GF-D8 (cell line): ENCODE data around the gene MEGF10.

Experiments used
- DNase-seq: peaks from one replicate; lab custom pipeline; 2025; lab: John Stamatoyannopoulos, UW

The MEGF10 gene

DNA sequence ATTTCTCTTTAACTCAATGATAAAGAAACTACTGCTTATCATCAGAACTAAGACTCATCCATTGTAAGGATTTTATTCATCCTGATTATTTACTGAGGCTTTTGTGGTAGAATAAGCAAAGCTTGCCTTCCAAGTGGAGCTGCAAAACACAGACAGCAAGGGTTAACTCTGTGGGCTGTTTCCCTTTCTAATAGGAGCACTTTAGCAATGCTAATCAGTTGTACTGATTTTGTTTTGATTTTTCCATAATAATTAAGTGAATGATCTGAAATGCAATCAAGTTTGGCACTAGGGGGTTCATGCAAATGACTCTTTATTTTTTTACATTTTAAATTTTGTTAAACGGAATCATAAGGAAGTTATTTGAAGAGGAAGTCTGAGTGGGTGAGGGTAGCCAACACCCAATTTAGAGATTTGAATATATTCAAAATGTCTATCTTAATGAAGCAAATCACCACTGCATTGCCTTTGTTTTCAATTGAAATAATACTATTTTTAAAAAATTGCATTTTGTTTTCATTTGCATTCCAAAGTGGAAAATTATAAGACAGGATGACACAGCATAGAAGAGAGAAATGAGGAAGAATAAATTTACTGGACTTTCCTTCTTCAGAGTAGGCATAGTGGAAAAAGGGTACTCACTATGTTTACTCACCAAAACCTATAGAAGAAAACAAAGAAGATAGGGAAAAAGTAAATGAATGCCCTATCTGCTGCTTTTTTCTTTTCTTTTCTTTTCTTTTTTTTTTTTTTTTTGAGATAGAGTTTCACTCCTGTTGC lies 36.6 kb downstream of the MEGF10 start:
- no peak for DNase-seq

DNA sequence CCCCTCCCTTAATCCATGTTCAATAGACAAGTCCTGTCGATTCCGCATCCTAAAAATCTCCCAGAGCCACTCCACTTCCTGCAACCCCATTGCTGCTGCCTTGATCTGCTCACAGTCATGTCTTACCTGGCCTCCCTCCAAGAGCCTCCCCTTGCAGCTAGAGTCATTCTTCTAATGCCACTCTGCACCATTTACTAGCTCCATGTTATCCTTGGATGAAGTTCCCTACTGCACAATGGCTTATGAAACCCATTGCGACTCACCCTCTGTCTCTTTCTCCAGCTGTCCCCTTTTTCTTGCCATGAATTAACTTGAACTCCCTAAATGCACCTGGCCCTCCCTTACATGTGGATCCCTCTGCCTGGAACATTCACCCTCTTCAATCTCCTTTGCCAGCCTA lies 39.5 kb downstream of the MEGF10 start:
- DNase-seq = no peak

DNA sequence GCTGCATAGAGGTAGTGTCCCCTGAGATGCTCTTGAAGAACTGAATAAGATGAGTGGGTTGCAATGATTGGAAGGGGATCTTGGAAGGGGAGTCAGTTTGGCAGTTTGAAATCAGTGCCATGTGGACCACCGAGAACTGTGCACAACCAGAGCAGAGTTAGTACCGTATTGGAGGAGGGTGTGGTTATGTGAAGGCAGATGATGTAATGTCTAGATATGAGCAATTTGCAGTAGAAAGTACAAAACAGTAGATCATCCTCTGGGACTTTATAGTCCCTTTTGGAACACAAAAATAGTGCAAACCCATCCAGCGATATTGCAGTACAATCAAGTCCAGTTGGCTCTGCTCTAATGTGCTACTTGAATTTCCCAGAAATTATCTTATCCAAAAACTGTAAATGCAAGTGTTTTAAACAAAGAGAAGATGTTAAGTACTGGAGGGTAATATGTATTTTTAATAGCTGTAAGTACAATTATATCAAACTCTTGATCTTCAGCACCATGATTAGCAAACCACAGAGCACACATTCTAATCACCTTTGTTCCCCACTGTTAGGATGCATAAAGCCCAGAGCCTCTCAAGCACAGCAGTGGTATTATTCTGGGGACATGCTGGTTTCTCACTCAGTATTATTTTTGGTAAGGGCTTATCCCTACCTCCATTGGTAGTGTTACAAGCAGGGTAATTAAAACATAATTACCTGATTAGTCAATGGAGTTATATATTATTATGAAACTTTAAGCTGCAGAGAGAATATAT lies 41.5 kb downstream of the MEGF10 start:
- no peak for DNase-seq

DNA sequence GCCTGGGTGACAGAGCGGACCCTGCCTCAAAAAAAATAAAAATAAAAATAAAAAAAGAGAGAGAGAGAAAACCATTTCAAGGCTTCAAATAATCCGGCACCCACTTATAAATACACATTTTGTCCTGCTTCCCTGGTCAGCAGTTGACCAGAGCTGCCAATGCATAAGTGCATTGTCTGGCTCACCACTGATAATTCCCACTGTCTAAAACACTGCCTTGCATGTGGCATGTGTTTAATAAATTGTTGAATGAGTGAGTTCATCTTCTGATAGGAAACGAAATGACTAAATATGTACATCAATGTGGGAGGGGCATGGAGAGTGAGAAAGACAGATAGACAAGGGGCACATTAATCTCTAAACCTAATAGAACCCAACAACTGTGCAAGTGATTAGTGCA lies 42.9 kb downstream of the MEGF10 start:
- no peak for DNase-seq

DNA sequence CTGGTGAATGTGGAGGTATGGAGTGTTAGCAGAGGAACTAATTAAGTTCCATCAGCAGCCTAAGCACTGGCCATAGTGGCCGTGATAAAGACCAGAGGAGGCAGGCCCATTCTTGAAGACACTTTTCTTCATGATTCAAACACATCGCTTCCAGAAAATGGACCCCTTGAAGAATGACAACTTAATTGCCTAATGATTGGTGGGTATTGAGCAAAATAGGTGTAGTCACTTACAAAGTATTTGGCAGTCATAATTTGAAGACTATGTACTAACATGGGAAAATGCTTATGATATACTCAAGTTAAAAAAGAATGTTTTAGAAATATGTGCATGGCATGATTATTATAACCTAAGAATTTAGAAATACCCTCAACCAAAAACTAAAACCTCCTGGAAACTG lies 44.8 kb downstream of the MEGF10 start:
- no peak for DNase-seq

DNA sequence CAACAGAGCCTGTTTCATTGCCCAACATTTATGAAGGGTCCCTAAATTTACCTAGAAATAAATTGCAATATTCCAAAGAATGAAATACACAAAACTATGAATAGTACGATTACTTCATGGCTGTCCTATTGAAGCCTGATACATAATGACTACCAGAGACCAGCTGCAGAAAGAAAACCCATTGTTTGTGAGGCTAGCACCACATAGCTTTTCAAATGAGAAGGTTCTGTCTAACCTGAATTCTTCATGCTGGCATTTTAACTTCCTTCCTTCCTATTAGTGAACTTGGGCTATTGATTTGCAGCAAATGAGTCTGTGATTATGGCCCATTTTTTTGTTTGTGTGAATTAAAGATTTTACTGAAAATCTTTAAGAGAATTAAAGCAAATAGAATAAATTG lies 47.3 kb downstream of the MEGF10 start:
- DNase-seq = no peak

DNA sequence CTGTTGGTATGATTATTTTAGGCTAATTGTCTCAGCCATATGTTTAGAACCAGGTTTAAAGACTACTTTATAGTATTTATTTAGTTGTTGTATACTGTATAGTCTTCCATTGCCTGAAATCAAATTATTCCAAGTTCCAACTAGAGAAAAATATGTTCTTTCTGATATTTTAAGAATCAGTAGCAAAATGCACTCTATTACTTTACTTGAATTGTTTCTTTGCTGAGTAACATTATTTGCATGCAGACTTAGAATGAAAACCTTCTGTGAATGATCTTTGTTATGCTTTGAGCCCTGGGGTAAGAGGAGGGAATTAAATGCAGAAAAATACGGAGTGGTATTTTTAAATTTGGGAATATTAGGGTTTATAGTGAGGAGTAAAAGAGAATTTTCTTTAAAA lies 47.9 kb downstream of the MEGF10 start:
- no peak for DNase-seq

DNA sequence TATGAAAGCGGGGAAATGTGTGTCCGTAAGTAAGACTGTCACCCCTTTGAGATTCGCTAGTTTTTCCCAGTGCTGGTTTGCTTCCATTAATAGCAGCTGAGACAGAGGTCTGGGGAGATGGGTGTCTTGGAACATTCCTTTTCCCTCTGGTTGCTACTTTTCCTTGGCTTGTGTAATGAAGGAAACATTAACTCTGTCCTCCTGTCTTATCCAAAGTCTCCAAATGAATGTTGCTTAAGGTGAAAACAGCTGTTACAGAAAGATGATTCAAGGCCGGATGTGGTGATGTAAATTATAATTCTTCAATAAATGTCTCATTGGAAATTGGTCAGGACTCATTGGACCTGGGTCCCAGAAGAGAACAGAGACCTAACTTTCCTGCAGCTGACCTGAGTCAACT lies 50.0 kb downstream of the MEGF10 start:
- no peak for DNase-seq

DNA sequence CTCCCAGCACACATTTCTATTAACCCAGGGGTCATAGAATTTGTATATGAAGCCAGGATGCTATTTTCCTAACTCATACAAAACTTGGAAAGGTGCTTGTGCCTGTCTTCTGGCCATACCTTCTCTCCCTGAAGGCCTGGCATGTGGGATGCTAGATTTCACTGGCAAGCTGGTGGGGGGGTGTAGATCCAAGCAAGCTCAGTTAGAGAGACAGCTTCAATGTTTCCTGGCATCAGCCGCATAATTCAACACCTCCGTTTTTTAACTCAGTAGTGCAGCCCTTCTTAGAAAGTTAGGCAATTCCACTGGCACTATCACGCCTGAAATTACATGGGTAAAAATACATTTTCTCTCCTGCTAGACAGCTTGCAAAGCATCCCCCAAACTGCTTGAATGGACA lies 51.8 kb downstream of the MEGF10 start:
- no peak for DNase-seq

DNA sequence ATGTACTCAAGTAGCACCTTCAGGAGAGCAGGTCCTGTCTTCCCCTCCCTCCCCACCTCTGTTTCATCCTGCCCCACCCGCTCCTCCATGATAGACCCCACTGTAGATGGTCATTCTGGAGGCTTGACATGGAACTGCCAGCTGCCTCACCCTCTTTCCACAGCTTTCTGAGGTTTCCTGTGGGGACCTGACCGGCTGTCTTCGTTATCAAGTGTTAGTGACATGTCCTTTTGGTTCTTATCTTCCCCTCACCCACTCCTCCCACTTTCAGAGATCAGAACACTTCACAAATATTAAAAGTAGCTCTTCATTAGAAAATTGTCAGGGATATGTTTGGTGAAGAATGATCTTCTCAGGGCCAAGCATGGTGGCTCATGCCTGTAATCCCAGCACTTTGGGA lies 52.7 kb downstream of the MEGF10 start:
- no peak for DNase-seq

DNA sequence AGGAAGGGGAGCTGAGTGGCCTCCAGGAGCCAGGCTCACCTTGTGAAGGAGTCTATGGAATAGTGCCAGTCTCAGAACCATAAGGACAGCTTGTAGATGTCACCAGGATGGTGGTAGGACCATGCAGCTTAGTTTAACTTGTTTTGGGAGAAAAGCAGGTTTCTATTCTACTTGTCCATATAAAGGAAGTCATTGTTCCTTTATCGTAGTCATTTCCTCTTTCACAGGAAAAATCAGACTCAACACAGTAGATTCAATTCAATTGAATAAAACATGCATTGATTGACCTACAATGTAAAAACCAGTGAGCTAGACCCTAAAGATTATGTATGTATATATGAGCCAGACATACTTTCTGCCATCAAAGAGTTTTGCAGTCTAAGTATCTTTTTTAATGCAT lies 53.3 kb downstream of the MEGF10 start:
- no peak for DNase-seq

DNA sequence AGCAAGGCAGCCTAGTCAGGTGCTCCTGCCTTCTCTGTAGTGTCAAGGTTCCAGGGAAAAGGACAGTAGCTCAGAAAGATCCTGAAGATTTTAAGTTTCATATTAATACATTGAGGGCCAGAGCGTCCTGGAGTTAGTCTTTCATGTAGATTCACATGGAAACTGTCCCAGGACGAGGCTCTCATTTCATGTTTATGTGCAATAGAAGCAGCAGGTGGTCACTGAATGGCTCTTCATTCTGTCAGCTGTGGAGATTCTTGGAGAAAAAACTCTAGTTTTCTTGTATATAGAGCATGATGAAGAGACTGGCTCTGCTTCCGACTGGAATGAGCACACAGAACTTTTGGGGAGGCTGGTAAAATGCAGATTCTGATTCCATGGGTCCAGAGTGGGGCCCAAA lies 54.3 kb downstream of the MEGF10 start:
- no peak for DNase-seq

DNA sequence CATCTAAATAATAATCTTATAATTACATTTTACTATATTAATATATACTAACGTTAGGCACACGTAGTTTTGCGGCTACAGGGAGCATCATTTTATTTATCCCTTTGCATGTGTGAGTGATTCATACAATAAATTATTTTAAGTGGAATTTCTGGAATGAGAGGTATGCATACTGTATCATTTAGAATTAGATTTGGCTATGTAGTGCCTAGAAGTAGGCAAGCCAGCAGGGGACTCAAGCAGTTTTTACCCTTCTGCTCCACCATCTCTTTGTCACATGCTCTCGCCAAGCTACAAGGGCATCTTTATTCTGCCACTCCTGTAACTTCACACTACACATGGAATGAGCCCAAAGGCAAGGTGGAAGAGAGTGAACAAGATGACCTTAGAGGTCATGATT lies 60.8 kb downstream of the MEGF10 start:
- no peak for DNase-seq

DNA sequence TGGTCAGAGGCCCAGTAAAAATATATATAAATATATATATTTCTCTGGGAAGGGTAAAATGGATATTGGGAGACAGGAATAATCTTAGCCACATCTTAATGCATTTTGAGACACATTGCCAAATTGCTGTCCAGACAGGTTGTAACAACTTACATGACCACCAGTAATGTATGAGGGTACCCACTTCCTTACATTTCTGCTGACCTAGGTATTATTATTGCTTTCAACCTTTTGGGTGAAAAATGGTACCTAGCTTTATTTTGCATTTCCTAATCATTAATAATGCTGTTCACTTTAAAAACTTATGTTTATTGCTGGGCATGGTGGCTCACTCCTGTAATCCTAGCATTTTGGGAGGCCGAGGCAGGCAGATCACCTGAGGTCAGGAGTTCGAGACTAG lies 61.5 kb downstream of the MEGF10 start:
- DNase-seq = no peak

DNA sequence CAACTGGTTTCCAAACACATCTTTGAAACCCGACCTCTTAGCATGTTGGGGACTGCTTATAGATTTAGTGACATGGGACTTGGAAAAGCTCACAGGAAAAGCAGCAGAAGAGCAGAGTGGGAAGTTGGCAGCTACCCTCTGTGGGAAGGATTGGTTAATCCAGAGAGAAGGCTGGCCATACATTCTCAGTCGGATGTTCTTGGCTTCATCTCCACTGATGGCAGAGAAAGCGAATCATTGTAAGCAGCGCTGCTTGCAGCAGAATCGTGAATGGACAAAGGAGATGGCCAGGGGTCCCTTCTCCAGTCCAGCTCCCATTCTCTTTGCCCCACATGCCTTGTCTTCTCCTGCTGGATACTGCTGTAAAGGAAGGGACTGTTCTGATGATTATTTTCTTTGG lies 62.7 kb downstream of the MEGF10 start:
- no peak for DNase-seq

DNA sequence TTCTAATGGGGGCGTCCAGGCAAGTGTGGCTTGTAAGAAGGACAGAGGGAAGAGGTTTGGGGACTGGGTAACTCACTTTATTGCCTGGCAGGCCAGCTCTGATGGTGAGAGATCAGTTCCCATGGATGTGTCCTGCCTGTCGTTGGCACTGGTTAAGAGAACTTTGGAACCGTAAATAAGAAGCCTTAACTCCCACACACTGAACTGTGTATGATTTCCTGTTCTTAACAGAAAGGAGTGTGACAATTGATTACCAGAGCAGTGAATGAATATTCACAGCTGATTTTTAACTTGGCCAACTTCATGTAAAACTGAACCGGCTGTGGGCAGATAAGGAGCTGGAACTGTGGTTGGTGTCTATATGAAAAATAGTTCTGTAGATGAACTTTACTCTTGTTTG lies 63.2 kb downstream of the MEGF10 start:
- no peak for DNase-seq

DNA sequence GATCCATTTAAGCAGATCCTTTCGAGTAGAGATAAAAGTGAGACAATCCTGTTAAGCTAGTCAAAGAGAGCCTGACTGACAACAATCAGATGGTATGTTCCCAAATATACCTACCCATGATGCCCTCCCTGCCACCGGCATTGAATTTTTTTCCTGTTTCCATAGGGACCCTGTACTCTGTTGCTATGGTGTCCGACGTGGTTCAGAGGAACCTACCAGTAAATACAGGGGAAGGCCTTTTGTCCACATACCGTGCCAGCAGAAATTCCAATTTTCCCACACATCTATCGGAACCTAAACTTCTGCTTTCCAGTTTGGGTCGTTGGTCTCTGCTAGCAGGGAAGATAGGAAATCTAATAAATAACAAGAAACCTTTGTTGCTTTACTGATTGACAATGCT lies 64.7 kb downstream of the MEGF10 start:
- no peak for DNase-seq

DNA sequence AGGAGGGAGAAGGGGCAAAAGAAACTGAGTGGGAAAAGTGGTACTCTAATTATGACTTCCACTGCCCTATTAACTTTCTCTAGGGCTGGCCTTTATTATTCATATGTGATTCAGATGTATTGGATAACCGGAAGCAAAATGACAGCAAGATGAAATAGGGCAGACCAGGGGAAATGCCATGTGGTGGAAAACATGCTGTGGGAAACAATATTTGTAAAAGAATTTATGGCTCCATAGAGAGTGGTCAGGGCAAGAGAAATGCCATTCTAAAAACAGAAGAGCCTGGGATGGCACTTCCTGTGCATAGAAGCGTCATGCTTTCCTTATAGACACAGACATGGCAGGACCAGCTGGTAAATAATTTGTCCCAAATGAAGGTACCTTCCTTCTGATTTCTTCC lies 67.7 kb downstream of the MEGF10 start:
- no peak for DNase-seq

DNA sequence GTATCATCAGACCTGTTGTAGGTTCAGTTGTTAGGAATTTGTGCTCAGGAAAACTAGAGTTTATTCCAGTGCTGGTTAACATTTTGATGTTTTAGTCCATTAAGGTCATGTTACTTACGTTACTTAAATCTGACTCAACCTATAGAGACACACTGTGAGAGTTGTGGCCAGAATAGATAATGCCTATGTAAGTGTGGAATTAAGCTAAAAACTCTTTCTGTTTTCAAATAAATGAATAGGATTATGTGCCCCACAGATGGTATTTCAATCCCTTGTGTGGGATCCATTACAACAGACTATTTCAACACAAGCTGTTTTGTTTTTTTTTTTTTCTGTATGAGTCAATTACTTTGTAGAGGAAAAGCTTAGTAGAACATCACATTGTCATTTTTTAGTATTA lies 68.1 kb downstream of the MEGF10 start:
- no peak for DNase-seq

DNA sequence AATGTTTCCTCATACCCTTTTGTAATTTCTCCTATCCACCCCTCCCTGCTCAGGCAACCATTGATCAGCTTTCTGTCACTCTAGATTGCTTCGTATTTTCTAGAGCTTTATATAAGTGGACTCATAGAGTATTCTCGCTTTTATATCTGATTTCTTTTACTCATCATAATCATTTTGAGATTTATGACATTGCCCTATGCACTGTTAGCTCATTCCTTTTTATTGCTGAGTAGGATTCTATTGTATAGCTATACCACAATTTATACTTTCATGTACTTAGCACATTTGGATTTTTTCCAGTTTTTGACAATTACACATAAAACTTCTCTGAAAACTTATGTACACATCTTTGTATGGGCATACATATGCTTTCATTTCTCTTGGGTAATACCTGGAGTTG lies 68.9 kb downstream of the MEGF10 start:
- DNase-seq = no peak

DNA sequence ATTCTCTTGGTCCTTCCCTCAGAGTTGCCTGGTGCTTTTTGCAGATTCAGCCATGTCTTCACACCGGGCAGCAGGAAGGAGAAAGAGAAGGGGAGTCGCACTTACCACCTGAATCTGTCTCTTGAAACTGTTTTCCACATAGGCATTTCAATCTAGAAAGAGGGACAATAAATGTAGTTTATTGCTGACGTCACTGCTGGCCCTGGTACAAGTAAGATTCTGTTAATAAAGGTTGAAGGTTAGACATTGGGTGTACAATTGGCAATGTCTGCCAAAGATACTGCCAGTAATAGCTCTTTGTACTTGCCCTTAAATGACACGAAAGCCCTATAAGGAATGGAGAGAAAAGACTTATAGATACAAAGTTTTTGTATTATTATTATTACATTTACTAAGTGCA lies 72.8 kb downstream of the MEGF10 start:
- DNase-seq = no peak

DNA sequence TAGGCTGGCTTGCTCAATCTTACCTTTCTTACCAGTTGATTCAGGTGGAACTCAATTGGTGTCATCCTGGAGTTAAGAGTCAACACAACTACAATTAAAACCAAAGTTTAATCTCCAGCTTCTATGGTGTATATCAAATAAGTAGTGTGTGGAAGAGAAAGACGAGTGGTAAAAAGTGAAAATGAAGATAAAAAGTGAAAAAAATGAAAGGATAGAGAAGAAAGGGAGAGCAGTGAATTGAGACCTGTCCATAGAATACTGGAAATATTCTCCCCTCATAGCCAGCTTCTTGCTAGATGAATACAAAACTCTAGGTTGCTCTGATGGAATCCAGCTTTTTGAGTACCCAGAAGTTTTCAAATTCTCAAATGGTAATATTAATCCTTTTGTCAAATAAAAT lies 76.4 kb downstream of the MEGF10 start:
- no peak for DNase-seq

DNA sequence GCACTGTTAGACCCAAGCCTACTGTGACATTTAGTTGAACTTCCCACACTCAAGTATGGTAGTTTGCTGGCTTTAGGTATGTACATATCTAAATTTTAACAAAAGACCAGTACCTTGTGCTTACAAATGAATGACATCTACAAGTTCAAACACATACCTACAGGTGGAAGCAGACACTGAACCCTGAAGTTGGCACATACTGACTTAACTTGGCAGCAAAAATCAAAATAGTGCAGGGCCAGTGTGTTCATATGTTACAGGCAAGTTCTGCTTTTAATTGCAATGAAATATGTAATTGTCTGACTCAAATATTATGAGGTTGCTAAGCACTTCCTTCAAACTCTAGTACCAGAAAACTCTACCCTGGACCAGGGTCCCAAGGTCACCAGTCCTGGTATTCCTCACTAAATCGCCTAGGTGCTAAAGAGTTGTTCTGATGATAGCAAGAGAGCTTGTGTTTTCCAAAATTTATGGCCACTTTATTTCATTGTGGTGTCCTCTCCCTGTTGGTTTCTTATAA lies 77.4 kb downstream of the MEGF10 start:
- no peak for DNase-seq

DNA sequence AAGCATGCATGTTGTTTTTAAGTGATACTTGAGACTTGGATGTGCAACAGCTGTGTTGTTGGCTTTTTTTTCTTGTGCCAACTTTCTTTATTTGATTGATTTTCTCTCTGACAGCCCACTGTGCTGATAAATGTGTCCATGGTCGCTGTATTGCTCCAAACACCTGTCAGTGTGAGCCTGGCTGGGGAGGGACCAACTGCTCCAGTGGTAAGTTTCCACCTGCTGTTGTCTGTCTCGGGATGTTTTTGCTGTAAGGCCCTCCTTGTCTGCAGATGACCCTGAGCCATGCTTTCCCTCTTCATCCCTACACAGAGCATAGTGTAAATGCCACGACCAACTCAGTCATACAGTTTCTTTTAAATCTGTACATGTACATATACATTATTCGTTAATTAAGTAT lies 79.2 kb downstream of the MEGF10 start:
- no peak for DNase-seq
